Gastroesophageal sphincter (tissue), 4 donors: ENCODE measurements around the gene NSRP1. TPM values are rescaled to one million over a fixed set of nuclear protein-coding genes. Genes with fewer than 3 reads are reported as not detected.

Experiments used
- ATAC-seq: fragments of 150-250 bp; one replicate; pipeline ENCODE4 v1.9.1; 2016; ENCODE audit warnings: mild to moderate bottlenecking, moderate library complexity
- H3K27ac ChIP-seq, 4 donors: fragments of 200-600 bp; sonication (generic) in 3 of 4; 1 replicate in 3 of 4; 2 replicates in 1 of 4; pipeline ENCODE4 v1.5.1; 2016 to 2019
- H3K27me3 ChIP-seq: fragments of 200-600 bp; sonication (generic); one replicate; pipeline ENCODE4 v1.5.1; 2019
- H3K36me3 ChIP-seq, 2 donors: fragments of 200-600 bp; sonication (generic); one replicate each; pipeline ENCODE4 v1.5.1; 2019; ENCODE audit warnings: control low read depth in 1 of 2
- H3K4me1 ChIP-seq, 3 donors: fragments of 200-600 bp; sonication (generic); 1 replicate in 2 of 3; 2 replicates in 1 of 3; pipeline ENCODE4 v1.5.1; 2016 to 2019; ENCODE audit warnings: control low read depth in 2 of 3
- H3K4me3 ChIP-seq, 2 donors: fragments of 200-600 bp; sonication (generic); one replicate each; pipeline ENCODE4 v1.5.1; 2019; ENCODE audit warnings: mild to moderate bottlenecking in 1 of 2, moderate library complexity in 1 of 2
- H3K9me3 ChIP-seq, 3 donors: fragments of 200-600 bp; sonication (generic); one replicate each; pipeline ENCODE4 v1.5.1; 2017 to 2019; ENCODE audit warnings: control low read depth in 2 of 3
- CTCF ChIP-seq, 4 experiments: fragments of 200-600 bp in 2 of 4; fragments of 450-650 bp in 2 of 4; sonication (generic) in 1 of 4; IDR thresholded peaks; one replicate each; pipeline ENCODE4 v1.5.1; 2017 to 2019; ENCODE audit warnings: antibody characterized with exemption in 4 of 4, mild to moderate bottlenecking in 2 of 4, moderate library complexity in 2 of 4
- EP300 ChIP-seq: sonication (generic); formaldehyde crosslinking; IDR thresholded peaks from one replicate; pipeline ENCODE4 v1.6.1; 2017; ENCODE audit warnings: antibody characterized with exemption, mild to moderate bottlenecking
- POLR2A ChIP-seq, 2 donors: fragments of 450-650 bp; IDR thresholded peaks; one replicate each; pipeline ENCODE4 v1.6.1; 2017; ENCODE audit warnings: antibody characterized with exemption in 2 of 2, mild to moderate bottlenecking in 2 of 2, moderate library complexity in 1 of 2
- POLR2AphosphoS5 ChIP-seq: sonication (generic); formaldehyde crosslinking; IDR thresholded peaks from one replicate; pipeline ENCODE4 v1.6.1; 2017; ENCODE audit warnings: antibody characterized with exemption
- WGBS, 2 donors: methylation state at CpG; one replicate each; pipeline ENCODE4 v1.1.5; 2018; ENCODE audit warnings: low coverage in 1 of 2; 5-methylcytosine and 5-hydroxymethylcytosine counted together
- total RNA-seq, 4 donors: library from RNA; depleted of rRNA; stranded (reverse); fragments of >200 nt; gene quantifications; one replicate each; pipeline ENCODE4 v1.1.0, GENCODE V29; 2016

Gene NSRP1
- total RNA-seq, 4 donors from 2014 or later, result 24.8 to 39.5 (median 28.4) TPM

DNA sequence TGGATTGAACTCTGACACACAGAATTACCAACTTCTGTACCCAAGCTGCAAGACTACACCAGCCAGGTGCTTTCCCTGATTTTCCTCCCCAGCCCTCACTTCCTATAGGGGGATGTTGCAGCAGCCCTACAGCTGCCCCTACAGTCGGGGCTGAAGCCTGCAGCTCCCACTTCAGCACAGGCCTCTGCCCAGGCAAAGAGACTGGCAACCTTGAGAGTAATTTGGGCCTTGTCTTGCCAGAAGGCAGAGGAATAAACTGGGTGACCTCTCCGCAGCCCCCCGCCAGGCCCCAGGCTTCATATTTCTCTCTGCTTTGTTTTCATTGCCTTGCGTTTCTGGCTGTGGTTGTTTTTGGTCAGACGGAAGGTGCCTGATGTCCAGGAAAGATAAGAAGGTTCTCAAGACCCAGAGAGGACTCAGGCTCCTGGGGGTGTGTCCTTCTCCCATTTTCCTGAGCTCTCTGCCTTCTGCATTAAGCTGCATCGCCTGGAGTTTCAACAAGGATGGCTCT, 86.9 kb downstream of the NSRP1 start:
- H3K4me1 ChIP-seq, result no peaks in the 10 kb centered on the region
- H3K9me3 ChIP-seq, result no peaks in the 10 kb centered on the region
- no peaks in the 10 kb centered on the region for H3K36me3 ChIP-seq
- TF ChIP-seq EP300 (no peak), POLR2AphosphoS5 (no peak), POLR2A (IDR thresholded peaks at IDR 0.05) (no peak), CTCF (IDR thresholded peaks at IDR 0.05) (no peak)
- H3K27ac ChIP-seq, result no peak overlapping the region
- no peak overlapping the region for H3K4me3 ChIP-seq
- ATAC-seq, result no peak
- H3K27me3 ChIP-seq, result peaks cover 62% of the 10 kb centered on the region
- 70 to 71% methylated on average over 1 to 6 of the region's 6 CpGs for WGBS, 2 donors

DNA sequence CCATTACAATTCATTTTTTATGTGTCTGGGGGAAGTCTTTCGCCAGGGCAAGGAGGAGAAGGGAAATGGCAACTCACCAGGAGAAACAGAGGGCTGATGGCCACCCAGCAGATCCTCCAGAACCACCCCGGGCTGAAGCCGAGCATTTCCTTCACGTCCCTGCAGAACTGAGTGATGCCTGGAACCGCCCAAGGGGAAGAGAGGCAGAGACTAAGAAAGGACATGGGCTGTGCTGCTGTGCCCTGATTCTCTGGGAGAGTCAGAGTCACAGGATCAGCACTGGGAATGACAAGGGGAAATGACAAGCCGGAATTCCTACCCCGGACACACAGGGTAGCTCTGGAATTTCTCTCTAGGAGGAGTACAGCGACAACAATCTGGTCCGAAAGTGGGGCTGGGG, 91.0 kb downstream of the NSRP1 start:
- Histone ChIP-seq H3K27ac (no peak overlapping the region), H3K27me3 (peaks cover 34% of the 10 kb centered on the region), H3K9me3 (no peaks in the 10 kb centered on the region), H3K4me3 (no peak overlapping the region), H3K36me3 (no peaks in the 10 kb centered on the region), H3K4me1 (no peaks in the 10 kb centered on the region)
- WGBS, 2 donors, result 77 to 88% methylated on average over 4 to 5 of the region's 9 CpGs
- TF ChIP-seq POLR2A (IDR thresholded peaks at IDR 0.05), result no peak
- no peak for TF ChIP-seq POLR2AphosphoS5
- TF ChIP-seq CTCF (IDR thresholded peaks at IDR 0.05), result no peak
- no peak for TF ChIP-seq EP300
- no peak for ATAC-seq

GRCh38 chr17:30208214-30208613, 91.6 kb downstream of the NSRP1 start:
- no peak for ATAC-seq
- H3K27ac ChIP-seq, result no peak overlapping the region
- no peaks in the 10 kb centered on the region for H3K36me3 ChIP-seq
- H3K9me3 ChIP-seq, result no peaks in the 10 kb centered on the region
- TF ChIP-seq POLR2AphosphoS5 (no peak), CTCF (IDR thresholded peaks at IDR 0.05) (no peak), EP300 (no peak), POLR2A (IDR thresholded peaks at IDR 0.05) (no peak)
- H3K4me3 ChIP-seq, result no peak overlapping the region
- peaks cover 31% of the 10 kb centered on the region for H3K27me3 ChIP-seq
- WGBS, 2 donors, result 54 to 72% methylated on average over 3 of the region's 3 CpGs
- H3K4me1 ChIP-seq, result no peaks in the 10 kb centered on the region

- no peak overlapping the region for H3K4me3 ChIP-seq
- no peak for TF ChIP-seq EP300
- TF ChIP-seq POLR2AphosphoS5, result no peak
- no peak for TF ChIP-seq CTCF (IDR thresholded peaks at IDR 0.05)
- no peak for TF ChIP-seq POLR2A (IDR thresholded peaks at IDR 0.05)
- no peaks in the 10 kb centered on the region for H3K4me1 ChIP-seq
- no peak for ATAC-seq
- H3K36me3 ChIP-seq, result no peaks in the 10 kb centered on the region
- WGBS, 2 donors, result 80 to 83% methylated on average over 5 of the region's 7 CpGs
- H3K27me3 ChIP-seq, result peaks cover 16% of the 10 kb centered on the region
- no peak overlapping the region for H3K27ac ChIP-seq
- no peaks in the 10 kb centered on the region for H3K9me3 ChIP-seq
Observed at GRCh38 chr17:30209930-30210329, 93.3 kb downstream of the NSRP1 start.

DNA sequence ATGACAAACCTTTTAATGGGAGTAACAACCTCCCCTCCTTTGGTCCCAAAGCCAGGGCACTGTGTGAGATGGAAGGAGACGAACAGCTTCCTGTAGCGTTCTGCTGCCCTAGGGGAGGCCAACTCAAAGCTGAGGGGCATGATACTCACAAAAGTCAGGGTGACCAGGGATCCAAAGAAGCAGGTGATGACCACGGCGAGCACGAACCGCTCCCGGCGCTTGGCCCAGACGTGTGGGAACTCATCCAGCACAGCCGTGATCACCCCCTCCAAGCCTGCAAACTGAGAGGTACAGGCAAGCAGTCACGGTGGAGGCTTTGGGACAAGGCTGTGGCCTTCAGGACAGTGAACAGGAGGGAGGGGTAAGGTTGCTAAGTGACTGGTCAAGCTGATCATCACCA, 93.8 kb downstream of the NSRP1 start:
- no peak overlapping the region for H3K27ac ChIP-seq
- no peak overlapping the region for H3K4me3 ChIP-seq
- H3K4me1 ChIP-seq, result no peaks in the 10 kb centered on the region
- 80 to 84% methylated on average over 1 to 4 of the region's 11 CpGs for WGBS, 2 donors
- no peak for ATAC-seq
- H3K36me3 ChIP-seq, result no peaks in the 10 kb centered on the region
- TF ChIP-seq POLR2AphosphoS5 (no peak), EP300 (no peak), CTCF (IDR thresholded peaks at IDR 0.05) (no peak), POLR2A (IDR thresholded peaks at IDR 0.05) (no peak)
- no peaks in the 10 kb centered on the region for H3K9me3 ChIP-seq
- H3K27me3 ChIP-seq, result peaks cover 13% of the 10 kb centered on the region
